ENCODE measurements around the gene ARTN.

ARTN gene

GRCh38 chr1:43958351-43959255 lies 25.0 kb downstream of the ARTN start:
- peaks cover 74% of the 10 kb centered on the region for H3K36me3 ChIP-seq (ENCODE audit: insufficient read depth, insufficient read length, low read length)
- H3K4me1 ChIP-seq (ENCODE audit: insufficient read depth, insufficient read length), result no peaks in the 10 kb centered on the region
- TF ChIP-seq YY1 (IDR thresholded peaks at IDR 0.05; ENCODE audit: insufficient read depth, insufficient read length) (no peak), SUZ12 (IDR thresholded peaks at IDR 0.05; ENCODE audit: extremely low read depth, insufficient read depth, insufficient read length) (no peak), ZNF274 (IDR thresholded peaks at IDR 0.05; ENCODE audit: low read depth, low read length) (no peak)
- no peak overlapping the region for H3K9ac ChIP-seq (ENCODE audit: insufficient read length, low read depth)
- no peaks in the 10 kb centered on the region for H3K27me3 ChIP-seq (ENCODE audit: insufficient read depth, insufficient read length)
- no peak for DNase-seq (ENCODE audit: low read depth, low spot score)
- H3K9me3 ChIP-seq (ENCODE audit: insufficient read depth, low read length), result no peaks in the 10 kb centered on the region
- H3K4me3 ChIP-seq (ENCODE audit: insufficient read length, low read depth), result no peak overlapping the region

- Histone ChIP-seq H3K27me3 (ENCODE audit: insufficient read depth, insufficient read length) (no peaks in the 10 kb centered on the region), H3K4me3 (ENCODE audit: insufficient read length, low read depth) (no peak overlapping the region), H3K36me3 (ENCODE audit: insufficient read depth, insufficient read length, low read length) (peaks cover 86% of the 10 kb centered on the region), H3K9ac (ENCODE audit: insufficient read length, low read depth) (no peak overlapping the region), H3K4me1 (ENCODE audit: insufficient read depth, insufficient read length) (no peaks in the 10 kb centered on the region), H3K9me3 (ENCODE audit: insufficient read depth, low read length) (no peaks in the 10 kb centered on the region)
- TF ChIP-seq YY1 (IDR thresholded peaks at IDR 0.05; ENCODE audit: insufficient read depth, insufficient read length) (no peak), SUZ12 (IDR thresholded peaks at IDR 0.05; ENCODE audit: extremely low read depth, insufficient read depth, insufficient read length) (no peak), ZNF274 (IDR thresholded peaks at IDR 0.05; ENCODE audit: low read depth, low read length) (no peak)
- no peak for DNase-seq (ENCODE audit: low read depth, low spot score)
Measured at GRCh38 chr1:43960798-43961197, 27.2 kb downstream of the ARTN start.

DNA sequence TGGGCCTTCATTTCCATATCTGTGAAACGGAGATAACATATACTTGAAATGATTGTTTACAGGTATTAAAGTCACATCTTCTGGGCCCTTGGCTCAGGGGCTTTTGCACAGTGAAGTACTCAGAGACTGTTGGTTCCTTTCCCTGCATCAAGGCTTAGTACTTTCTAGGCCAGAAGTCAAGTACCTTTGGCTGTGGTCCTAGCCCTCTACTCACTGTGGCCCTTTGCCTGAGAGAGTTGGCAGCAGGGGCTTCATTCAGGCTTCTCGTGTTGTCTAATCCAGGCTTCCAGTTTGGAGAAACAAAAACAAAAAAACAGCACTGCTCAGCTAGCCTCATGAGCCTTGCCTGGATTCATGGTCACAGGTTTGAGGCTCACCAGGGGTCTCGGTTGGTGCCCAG lies 28.1 kb downstream of the ARTN start:
- Histone ChIP-seq H3K36me3 (ENCODE audit: insufficient read depth, insufficient read length, low read length) (peaks cover 87% of the 10 kb centered on the region), H3K4me1 (ENCODE audit: insufficient read depth, insufficient read length) (no peaks in the 10 kb centered on the region), H3K9ac (ENCODE audit: insufficient read length, low read depth) (no peak overlapping the region), H3K27me3 (ENCODE audit: insufficient read depth, insufficient read length) (no peaks in the 10 kb centered on the region), H3K4me3 (ENCODE audit: insufficient read length, low read depth) (no peak overlapping the region), H3K9me3 (ENCODE audit: insufficient read depth, low read length) (no peaks in the 10 kb centered on the region)
- TF ChIP-seq ZNF274 (IDR thresholded peaks at IDR 0.05; ENCODE audit: low read depth, low read length) (no peak), SUZ12 (IDR thresholded peaks at IDR 0.05; ENCODE audit: extremely low read depth, insufficient read depth, insufficient read length) (no peak), YY1 (IDR thresholded peaks at IDR 0.05; ENCODE audit: insufficient read depth, insufficient read length) (no peak)
- no peak for DNase-seq (ENCODE audit: low read depth, low spot score)

- DNase-seq (ENCODE audit: low read depth, low spot score), result no peak
- Histone ChIP-seq H3K27me3 (ENCODE audit: insufficient read depth, insufficient read length) (no peaks in the 10 kb centered on the region), H3K4me1 (ENCODE audit: insufficient read depth, insufficient read length) (no peaks in the 10 kb centered on the region), H3K36me3 (ENCODE audit: insufficient read depth, insufficient read length, low read length) (peaks cover 87% of the 10 kb centered on the region), H3K4me3 (ENCODE audit: insufficient read length, low read depth) (no peak overlapping the region), H3K9me3 (ENCODE audit: insufficient read depth, low read length) (no peaks in the 10 kb centered on the region), H3K9ac (ENCODE audit: insufficient read length, low read depth) (no peak overlapping the region)
- no peak for TF ChIP-seq ZNF274 (IDR thresholded peaks at IDR 0.05; ENCODE audit: low read depth, low read length)
- TF ChIP-seq SUZ12 (IDR thresholded peaks at IDR 0.05; ENCODE audit: extremely low read depth, insufficient read depth, insufficient read length), result no peak
- no peak for TF ChIP-seq YY1 (IDR thresholded peaks at IDR 0.05; ENCODE audit: insufficient read depth, insufficient read length)
Measured at GRCh38 chr1:43962324-43962723, 28.7 kb downstream of the ARTN start.

DNA sequence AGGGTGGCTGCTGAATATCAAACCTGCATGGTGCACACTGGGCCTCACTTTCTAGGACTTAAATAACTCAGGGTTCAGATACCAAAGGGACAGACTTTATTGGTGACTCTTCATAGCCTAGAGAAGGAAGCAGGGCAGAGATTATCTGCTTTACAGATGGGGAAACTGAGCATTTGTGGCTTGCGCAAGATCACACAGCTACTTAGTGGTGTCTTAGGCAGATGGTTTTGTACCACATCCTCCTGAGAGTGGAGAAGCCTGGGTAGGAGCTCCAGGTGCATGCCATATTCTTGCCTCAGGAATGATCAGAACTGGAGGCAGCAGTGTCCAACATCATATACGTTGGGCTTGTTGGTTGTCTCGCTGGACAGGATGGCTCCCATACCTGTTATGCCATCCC lies 29.4 kb downstream of the ARTN start:
- TF ChIP-seq SUZ12 (IDR thresholded peaks at IDR 0.05; ENCODE audit: extremely low read depth, insufficient read depth, insufficient read length) (no peak), YY1 (IDR thresholded peaks at IDR 0.05; ENCODE audit: insufficient read depth, insufficient read length) (no peak), ZNF274 (IDR thresholded peaks at IDR 0.05; ENCODE audit: low read depth, low read length) (no peak)
- no peak overlapping the region for H3K9ac ChIP-seq (ENCODE audit: insufficient read length, low read depth)
- no peaks in the 10 kb centered on the region for H3K9me3 ChIP-seq (ENCODE audit: insufficient read depth, low read length)
- no peaks in the 10 kb centered on the region for H3K27me3 ChIP-seq (ENCODE audit: insufficient read depth, insufficient read length)
- no peak overlapping the region for H3K4me3 ChIP-seq (ENCODE audit: insufficient read length, low read depth)
- H3K36me3 ChIP-seq (ENCODE audit: insufficient read depth, insufficient read length, low read length), result peaks cover 87% of the 10 kb centered on the region
- DNase-seq (ENCODE audit: low read depth, low spot score), result no peak
- H3K4me1 ChIP-seq (ENCODE audit: insufficient read depth, insufficient read length), result no peaks in the 10 kb centered on the region

DNA sequence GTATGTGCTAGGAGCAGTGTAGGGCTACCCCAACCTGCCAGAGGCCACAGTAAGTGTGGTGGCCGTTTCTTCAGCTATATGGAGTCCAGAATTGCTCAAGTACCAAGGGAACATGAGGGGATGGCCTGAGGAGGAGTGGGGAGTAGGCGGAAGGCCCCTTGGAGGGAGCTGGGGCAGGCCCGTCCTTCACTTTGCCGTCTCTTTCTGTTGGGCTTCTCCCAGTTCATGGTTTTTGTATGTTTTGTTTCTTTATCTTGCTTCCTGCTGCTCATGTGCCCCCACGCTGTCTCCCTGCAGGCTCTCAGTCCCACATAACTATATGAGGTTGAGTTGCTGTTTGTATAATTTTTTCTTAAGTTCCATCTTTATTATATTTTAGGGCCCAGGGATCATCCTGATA lies 30.3 kb downstream of the ARTN start:
- no peaks in the 10 kb centered on the region for H3K9me3 ChIP-seq (ENCODE audit: insufficient read depth, low read length)
- no peak for TF ChIP-seq ZNF274 (IDR thresholded peaks at IDR 0.05; ENCODE audit: low read depth, low read length)
- no peak for TF ChIP-seq YY1 (IDR thresholded peaks at IDR 0.05; ENCODE audit: insufficient read depth, insufficient read length)
- TF ChIP-seq SUZ12 (IDR thresholded peaks at IDR 0.05; ENCODE audit: extremely low read depth, insufficient read depth, insufficient read length), result no peak
- peaks cover 78% of the 10 kb centered on the region for H3K36me3 ChIP-seq (ENCODE audit: insufficient read depth, insufficient read length, low read length)
- H3K4me1 ChIP-seq (ENCODE audit: insufficient read depth, insufficient read length), result no peaks in the 10 kb centered on the region
- DNase-seq (ENCODE audit: low read depth, low spot score), result no peak
- H3K27me3 ChIP-seq (ENCODE audit: insufficient read depth, insufficient read length), result no peaks in the 10 kb centered on the region
- no peak overlapping the region for H3K9ac ChIP-seq (ENCODE audit: insufficient read length, low read depth)
- H3K4me3 ChIP-seq (ENCODE audit: insufficient read length, low read depth), result no peak overlapping the region

DNA sequence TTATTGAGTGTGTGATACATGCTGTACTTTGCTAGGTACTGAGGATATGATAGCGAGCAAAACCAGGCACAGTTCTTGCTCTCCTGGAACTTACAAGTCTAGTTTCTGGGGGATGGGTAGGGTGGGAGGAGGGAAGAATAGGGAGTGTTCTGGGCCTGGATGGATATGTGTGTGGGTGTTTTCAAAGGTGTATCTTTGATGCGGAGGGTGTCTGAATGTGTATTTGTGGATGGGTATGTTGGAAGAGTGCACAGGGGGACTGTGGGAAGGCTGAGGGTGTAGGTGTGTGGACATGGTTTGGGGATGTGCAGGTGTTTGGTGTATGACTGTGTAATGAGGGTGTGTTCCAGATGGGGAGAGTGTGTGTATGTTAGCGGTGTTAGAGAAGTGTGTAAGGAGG lies 31.7 kb downstream of the ARTN start:
- peaks cover 64% of the 10 kb centered on the region for H3K36me3 ChIP-seq (ENCODE audit: insufficient read depth, insufficient read length, low read length)
- H3K9ac ChIP-seq (ENCODE audit: insufficient read length, low read depth), result no peak overlapping the region
- no peaks in the 10 kb centered on the region for H3K27me3 ChIP-seq (ENCODE audit: insufficient read depth, insufficient read length)
- no peaks in the 10 kb centered on the region for H3K9me3 ChIP-seq (ENCODE audit: insufficient read depth, low read length)
- peaks cover under 1% of the 10 kb centered on the region for H3K4me1 ChIP-seq (ENCODE audit: insufficient read depth, insufficient read length)
- DNase-seq (ENCODE audit: low read depth, low spot score), result no peak
- no peak overlapping the region for H3K4me3 ChIP-seq (ENCODE audit: insufficient read length, low read depth)
- TF ChIP-seq ZNF274 (IDR thresholded peaks at IDR 0.05; ENCODE audit: low read depth, low read length) (no peak), YY1 (IDR thresholded peaks at IDR 0.05; ENCODE audit: insufficient read depth, insufficient read length) (no peak), SUZ12 (IDR thresholded peaks at IDR 0.05; ENCODE audit: extremely low read depth, insufficient read depth, insufficient read length) (no peak)
